Kasumi-1 (cell line): Measurements from ENCODE around the gene TP53BP2.

Experiments
- DNase-seq, 2 experiments: peaks; one replicate each; lab custom pipeline; 2025; lab: John Stamatoyannopoulos, UW

The TP53BP2 gene

GRCh38 chr1:223796210-223796609 is 49.5 kb downstream of the TP53BP2 start:
- DNase-seq = no peak

- DNase-seq = no peak
Measured at GRCh38 chr1:223794136-223794880, 51.4 kb downstream of the TP53BP2 start.

DNA sequence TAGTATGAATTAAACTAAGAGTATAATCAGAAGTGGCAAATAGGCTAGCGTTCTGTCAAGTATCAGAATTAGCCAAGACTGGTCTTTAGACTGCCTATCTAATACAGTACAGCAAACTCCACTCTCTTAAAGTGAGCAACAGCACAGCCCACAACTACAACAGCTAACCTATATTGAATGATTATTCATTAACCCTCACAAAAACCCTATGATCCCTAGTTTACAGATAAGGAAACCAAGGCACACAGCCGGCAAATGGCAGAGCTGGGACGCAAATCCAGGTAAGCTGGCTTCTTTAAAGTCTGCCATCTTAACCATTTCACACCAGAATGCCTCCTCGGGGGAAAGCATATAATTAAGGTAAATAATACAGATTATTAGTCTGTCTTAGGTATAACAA is 52.0 kb downstream of the TP53BP2 start:
- DNase-seq = no peak

GRCh38 chr1:223792046-223792445 is 53.7 kb downstream of the TP53BP2 start:
- no peak for DNase-seq

GRCh38 chr1:223788746-223789415 is 56.9 kb downstream of the TP53BP2 start:
- no peak for DNase-seq

DNA sequence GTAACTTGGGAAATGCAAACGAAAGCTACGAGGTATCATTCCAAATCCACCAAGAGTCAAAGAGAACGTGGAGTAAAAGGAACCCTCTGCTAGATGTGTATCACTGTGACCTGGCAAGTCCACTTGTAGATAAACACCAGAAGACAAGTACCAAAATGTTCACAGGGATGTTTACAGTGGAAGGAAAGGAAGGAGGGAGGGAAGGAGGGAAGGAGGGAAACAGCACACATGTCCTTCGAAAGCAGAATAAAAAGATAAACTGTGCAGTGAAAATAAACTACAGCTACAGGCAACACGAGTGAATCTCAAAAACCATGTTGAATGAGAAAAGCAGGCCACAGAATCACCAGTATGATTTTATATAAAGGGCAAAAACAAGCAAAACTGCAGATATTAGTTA is 59.9 kb downstream of the TP53BP2 start:
- no peak for DNase-seq

GRCh38 chr1:223784541-223784940 is 61.2 kb downstream of the TP53BP2 start:
- DNase-seq = no peak

DNA sequence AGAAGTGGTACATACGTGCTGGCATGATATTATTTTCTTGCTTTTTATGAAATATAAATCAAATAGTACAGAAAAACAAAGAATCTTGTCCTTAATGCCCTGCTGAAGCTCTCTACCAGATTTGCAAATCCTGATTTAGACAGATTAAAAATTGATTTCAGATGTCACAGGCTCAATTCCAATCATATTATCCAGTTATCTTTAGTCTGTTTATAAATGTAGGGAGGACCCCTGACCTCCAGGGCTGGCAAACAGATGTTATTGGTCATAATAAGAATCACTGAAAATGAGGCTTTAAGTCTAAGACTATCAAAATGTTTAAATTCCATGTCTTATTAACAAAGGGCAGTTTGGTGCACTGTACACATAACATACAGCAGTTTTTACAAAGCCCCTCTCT is 62.1 kb downstream of the TP53BP2 start:
- no peak for DNase-seq

DNA sequence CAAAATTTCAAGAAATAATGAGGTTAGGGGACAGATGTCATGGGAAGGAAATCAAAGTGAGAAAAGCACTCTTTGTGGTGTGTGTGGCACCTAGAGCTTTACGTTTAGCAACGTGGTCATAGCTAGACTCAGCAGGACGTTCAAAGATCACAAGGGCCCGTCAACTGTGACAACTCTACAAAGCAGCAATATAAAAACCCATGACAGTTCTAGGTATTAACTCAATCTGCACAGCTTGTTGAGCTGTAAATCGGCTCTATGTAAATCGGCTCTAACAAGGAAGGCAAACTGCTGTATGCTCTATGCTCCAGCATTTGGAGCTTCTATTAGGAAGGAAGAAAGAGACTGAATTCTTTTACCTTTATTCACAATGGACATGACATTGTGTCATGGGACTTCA is 64.8 kb downstream of the TP53BP2 start:
- DNase-seq = no peak

DNA sequence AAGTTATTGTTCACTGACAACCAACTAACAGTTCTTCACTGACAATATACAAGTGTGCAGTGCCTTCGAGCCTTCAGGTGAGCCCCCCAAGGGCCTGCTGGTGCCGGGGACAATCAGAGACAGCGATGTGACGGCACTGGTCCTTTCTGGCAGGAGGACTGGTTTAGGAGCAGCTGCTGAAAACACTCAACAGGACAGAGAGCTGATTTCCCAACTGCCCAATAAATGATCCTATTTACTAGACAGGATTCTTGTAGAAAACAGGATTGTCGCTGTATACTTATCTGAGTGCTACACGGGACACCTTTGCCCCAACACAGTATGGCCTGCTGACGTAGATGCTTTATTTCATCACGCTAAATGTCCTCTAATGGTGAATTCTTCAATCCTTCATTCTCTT is 65.4 kb downstream of the TP53BP2 start:
- DNase-seq = no peak

- DNase-seq = no peak
Measured at GRCh38 chr1:223776826-223777454, 68.8 kb downstream of the TP53BP2 start.

GRCh38 chr1:223776075-223776814 is 69.5 kb downstream of the TP53BP2 start:
- DNase-seq = peak; percentile 45 to 51

- no peak for DNase-seq
Measured at GRCh38 chr1:223775711-223776074, 70.1 kb downstream of the TP53BP2 start.

- DNase-seq = no peak
Measured at GRCh38 chr1:223775054-223775453, 70.7 kb downstream of the TP53BP2 start.

DNA sequence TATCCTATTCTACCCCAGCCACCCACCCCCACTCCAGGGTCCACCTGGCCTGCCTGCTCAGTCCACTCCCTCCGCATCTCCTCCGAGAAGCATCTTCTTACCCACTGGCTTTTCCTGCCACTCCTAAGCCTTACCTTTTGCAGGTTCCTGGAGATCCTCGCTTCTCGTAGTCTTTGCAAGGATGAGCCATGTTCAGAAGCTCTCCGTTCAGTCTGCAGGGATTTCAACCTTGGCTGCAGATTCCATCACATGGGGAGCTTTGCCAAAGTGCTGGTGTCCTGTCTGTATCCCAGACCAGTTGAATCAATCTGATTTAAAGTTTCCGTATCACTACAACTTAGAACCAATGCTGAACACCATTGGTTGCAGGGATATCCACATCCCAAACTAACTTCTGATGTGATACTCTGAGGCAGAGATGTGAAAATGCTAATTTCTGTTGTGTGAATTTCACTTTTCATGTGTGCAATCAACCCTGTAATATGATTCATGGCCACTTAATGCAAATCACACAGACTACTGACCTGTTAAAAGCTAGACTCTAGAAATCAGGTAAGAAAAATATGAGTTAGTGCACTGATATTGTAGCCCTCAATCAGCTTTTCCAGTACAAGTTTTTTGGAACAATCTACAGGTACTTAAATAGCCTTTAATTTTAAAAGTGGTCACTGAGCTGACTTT is 71.5 kb downstream of the TP53BP2 start:
- DNase-seq = no peak

GRCh38 chr1:223772771-223773160 is 73.0 kb downstream of the TP53BP2 start:
- no peak for DNase-seq

GRCh38 chr1:223771814-223772770 is 73.7 kb downstream of the TP53BP2 start:
- no peak for DNase-seq

DNA sequence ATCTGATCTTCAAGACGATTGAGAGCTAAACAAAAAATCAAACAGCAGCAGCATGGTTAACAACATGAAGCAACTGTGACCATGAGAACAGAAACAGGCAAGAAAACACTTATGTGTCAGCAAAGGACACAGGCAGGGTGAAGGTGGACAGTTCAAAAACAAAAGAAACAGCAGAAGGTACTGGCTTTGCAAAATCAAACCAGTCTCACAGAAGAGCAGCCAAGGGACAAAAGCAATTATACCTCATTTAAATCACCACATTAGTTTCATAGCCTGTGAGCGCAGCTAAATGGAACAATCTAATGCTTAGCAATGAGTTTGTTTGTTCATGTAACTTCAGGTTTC is 74.3 kb downstream of the TP53BP2 start:
- DNase-seq = no peak

DNA sequence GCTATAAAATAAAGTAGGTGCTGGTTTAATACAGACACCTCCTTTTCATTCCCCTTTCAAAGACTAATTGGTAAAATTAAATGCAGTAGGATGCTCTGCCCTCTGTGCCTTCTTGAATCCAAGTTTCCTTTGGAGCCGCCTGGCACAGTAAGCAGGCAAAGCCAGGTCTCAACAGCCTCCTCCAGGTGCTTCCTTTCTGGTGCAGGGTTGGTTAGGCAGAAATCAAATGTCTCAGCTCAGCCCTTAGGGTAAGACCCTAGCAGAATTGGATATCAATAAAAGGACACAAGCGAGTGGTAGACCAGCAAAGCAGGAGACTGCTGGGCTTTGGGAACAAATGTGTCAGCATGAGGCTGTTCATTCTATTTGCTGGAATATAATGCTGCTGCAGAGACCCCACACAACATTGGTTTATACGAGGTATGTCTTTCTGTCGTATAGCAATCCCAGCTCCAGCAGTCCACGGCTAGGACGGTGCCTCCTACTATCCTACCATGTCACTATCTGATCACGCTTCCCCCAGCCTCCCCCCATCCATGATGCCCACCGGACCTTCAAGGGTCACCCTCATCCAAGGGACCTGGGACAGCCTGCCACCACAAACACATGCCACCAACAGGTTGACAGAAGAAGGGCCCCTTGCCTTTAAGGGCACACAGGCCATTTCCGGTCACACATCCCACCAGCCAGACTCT is 75.0 kb downstream of the TP53BP2 start:
- DNase-seq = no peak

GRCh38 chr1:223765719-223766340 is 79.9 kb downstream of the TP53BP2 start:
- no peak for DNase-seq
